HG03342 (cell line): ENCODE data around the gene GABPA.
"Not testable (repeated sequence)": the region's sequence is repeated elsewhere in the genome, so short reads cannot be mapped to it uniquely, and the experiment has no call there.

ENCODE experiments used
- ATAC-seq: cut with Tn5 transposase; IDR thresholded peaks from one replicate; pipeline ENCODE4 v1.9.1; 2021; ENCODE audit warnings: mild to moderate bottlenecking, moderate library complexity; ENCODE audit not compliant: unreplicated experiment

The GABPA gene

DNA sequence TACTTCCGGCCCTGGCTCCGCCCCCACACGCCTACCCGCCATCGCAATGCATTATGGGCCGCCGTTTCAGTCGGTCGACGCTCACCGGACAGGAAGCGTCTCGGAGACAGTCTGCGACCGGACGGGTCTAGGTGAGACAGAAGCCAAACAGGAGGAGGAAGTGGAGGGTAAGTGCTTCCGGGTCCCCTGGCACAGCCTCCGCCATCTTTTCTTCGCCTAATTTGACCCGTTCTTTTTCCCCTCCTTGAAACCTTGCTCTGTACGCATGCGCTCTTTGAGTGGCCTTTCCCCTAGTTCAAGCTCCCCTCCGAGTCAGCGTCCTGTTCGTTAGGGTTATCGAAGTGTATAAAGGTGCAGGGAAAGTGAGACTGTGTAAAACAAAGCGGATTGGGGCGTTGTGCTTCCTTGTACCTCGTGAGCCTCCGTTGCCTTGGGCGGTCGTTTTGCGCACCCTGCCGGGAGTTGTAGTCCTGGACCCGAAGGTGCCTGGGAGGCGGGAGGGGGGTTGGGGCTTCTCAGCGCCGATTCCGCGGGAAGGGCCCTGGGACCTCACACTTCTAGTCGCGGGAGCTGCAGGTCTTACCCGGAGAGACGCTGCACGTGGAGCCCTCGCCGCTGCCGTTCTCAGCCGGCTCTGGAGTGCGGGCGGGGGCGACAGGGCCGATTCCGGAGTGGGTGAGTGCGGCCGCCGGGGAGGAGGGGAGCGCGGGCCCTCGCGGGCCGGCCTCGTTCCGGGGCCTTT is at the start of gene GABPA, which contains the start of gene ATP5PF:
Gene GABPA, plus strand, starts transcription at position 69 of the 742 bp plus-strand sequence. CDS start 6,627 bp downstream, outside the sequence.
Gene ATP5PF, minus strand, starts transcription at position 1 of the 742 bp plus-strand sequence. CDS start 5,110 bp downstream, outside the sequence.
- peak; percentile 90 for ATAC-seq

DNA sequence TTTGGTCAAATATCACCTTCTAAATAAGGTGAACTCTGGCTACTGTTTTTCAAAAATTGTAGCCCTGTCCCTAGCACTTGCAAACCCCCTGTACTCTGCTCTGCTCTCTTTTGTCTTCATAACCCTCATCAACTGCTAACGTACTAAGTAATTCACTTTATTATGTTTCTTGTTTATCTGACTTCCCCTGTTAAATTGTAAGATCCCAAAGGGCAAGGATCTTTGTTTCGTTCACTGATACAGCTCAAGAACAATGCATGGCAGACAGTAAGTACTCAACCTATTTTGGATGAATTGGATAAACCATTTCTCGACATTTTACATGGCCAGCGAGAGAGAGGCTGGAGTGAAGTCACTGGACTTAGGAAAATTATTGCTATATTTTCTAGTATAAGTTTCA is 47.0 kb upstream of the GABPA start:
- ATAC-seq = no peak

DNA sequence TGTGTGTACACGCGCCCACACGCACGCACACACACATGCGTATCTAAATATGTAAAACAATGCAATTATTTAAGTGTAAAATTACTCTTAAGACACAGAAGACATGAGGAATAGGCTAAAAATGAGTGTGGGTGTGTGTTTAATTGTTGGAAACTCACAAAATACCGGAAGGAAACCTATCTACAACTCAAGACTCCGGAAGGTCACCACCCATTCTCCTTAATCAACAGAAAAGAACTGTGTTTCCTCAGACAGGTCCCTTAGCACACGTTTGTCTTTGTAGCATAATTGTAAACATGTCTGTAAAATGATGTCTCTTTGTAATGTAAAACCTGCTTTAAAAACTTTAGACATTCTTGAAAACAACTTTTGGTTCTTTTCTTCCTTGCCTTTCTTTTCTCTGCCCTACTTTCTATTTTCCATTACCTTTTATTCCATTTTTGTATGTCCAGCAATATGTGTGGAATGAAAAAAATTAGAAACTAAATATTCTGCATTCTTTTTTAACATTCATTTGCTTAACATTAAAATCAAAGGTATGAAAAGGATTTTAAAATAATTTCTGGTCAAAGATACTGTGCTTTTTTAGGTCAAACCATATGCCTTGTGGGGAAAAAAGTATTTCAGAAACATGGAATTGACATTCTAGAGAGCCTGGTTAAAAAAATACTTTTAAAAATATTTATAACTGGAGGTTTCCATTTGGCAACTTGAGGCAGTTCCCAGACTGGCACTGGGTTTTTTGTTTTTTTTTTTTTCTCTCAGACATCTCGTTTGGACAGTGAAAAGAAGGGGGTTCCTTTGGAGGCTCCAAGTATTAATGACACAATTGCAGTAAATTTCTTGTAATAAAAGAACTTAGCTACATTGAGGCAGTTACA is 46.3 kb upstream of the GABPA start:
- no peak for ATAC-seq

DNA sequence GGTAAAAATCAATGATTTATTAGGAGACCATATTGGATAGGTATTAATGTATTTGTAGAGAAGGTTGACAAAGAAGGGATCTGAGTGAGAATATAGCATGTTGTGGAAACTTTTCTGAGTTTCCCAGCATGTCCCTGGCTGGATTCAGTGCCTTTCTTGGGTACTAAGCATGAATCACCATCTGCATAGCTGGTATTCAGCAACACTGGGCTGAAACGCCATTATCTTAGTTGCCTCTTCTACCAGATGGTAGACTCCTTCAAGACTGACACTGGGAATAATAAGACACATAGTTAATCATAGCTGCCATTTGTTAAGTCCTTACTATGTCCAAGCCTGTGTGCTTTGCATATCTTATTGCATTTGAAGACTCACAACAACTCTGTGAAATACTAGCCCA is 45.5 kb upstream of the GABPA start:
- no peak for ATAC-seq

DNA sequence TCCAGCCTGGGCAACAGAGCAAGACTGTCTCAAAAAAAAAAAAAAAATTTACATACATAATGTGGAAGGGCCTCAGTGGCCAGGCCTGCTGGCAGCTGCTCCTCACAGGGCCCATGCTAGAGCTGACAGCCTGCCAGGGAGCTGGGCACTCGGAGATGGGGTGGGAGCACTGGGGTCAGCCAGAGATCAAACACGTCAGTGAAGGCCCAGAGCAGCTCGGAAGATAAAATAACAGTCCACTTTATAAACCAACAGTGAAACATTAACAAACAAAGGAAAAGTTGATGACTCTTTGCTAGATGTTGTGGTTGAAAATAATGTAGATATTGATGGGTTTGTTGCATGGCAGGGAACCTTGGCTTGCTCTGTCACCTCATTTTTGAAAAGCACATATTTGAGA is 42.8 kb upstream of the GABPA start:
- no peak for ATAC-seq

DNA sequence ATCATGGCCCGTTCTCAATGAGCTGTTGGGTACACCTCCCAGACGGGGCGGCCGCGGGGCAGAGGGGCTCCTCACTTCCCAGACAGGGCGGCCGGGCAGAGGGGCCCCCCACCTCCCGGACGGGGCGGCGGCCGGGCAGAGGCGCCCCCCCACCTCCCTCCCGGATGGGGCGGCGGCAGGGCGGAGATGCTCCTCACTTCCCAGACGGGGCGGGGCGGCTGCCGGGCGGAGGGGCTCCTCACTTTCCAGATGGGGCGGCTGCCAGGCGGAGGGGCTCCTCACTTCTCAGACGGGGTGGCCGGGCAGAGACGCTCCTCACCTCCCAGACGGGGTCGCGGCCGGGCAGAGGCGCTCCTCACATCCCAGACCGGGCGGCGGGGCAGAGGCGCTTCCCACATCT is 39.3 kb upstream of the GABPA start:
- not testable (repeated sequence) for ATAC-seq

DNA sequence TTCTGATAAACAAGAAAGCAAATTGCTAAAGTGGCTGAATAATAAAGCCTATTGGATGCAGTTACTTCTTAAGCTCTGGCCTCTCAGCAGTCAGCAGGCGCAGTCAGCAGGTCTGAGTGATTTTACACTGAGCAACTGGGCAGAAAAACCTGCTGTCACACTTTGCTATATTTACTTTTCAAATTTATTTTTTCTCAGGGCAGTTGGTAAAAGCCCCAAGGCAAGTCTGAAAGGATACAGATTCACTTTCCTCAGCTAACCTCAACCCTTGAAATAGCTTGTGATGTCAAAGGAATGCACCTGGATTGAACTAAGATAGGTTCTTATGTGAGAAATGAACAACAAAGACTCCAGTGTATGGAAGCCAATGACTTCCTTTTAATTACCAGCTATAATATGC is 34.0 kb upstream of the GABPA start:
- no peak for ATAC-seq

DNA sequence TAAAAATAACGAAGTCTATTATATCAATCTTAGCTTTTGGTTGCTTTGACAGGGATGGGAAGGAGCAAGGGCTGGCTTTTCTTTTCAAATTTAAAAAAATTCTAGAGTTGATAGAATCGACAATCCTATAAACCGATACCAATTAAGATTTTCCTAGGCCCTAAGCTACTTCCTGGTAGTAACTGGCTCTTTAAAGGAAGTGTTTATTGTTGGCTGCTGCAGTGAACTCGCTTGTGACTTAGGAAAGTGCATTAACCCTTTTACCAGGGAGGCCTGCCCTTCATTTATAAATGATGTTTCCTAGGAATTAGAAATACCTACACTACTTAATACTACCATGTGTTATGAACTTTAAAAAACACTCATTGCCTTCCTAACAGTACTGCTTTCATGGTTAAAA is 33.2 kb upstream of the GABPA start:
- ATAC-seq = no peak

DNA sequence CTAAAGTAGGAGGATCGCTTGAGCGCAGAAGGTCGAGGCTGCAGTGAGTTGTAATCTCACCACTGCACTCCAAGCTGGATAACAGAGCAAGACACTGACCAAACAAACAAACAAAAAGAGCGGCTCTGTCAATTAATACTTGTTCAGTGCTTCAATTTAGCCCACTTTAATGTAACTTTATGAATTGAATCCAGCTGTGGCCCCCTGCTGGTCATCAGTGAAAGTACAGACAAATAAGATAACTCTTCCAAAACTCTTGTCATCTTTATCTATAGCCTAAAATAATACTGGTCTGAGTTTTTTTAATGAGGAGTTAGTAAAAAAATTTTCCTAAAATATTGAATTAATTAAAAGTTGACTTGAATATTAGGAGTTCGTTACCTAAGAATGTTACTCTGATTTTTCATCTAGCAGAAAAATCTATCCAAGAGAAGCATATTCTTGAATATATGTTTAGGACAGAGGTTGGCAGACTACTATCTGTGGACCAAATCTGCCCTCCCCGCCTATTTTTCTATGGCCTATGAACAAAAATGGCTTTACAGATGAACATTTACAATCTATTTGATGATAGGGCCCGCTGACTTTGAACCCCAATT is 26.2 kb upstream of the GABPA start:
- ATAC-seq = peak; percentile 69

DNA sequence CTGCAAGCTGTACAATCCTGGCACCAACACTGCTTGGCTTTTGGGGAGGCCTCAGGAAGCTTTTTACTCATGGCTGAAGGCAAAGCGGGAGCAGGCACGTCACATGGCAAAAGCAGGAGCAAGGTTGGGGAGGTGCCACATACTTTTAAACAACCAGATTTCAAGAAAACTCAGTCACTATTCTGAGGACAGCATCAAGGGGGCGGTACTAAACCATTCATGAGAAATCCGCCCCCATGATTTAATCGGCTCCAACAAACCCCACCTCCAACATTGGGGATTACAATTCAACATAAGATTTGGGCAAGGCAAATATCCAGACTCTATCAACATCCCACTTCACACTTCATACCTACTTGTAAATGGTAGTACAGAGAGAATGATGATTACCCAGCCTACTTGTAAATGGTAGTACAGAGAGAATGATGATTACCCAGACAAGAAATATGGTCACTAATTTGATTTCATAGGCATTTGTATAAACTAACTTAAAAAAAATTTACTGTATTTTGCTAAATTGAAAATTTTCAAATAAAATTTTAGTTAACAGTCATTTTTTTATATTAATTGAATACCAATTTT is 25.0 kb upstream of the GABPA start:
- ATAC-seq = no peak

DNA sequence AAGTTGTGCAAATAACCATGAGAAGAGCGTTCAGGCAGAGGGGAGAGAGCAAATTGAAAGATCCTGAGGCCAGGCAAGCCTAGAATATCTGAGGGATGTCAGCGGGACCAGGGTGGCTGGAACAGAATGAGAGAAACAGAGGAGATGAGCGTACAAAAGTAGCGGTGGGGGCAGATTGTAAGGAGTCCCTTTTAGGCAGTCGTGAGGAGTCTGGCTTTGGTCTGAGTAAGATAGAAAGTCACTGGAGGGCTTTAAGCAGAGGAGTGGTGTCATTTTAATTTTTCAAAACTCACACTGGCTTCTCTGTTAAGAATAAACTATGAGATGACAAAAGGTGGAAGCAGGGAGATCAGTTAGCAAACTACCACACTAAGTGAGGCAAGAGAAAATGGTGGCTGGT is 24.2 kb upstream of the GABPA start:
- ATAC-seq = no peak

DNA sequence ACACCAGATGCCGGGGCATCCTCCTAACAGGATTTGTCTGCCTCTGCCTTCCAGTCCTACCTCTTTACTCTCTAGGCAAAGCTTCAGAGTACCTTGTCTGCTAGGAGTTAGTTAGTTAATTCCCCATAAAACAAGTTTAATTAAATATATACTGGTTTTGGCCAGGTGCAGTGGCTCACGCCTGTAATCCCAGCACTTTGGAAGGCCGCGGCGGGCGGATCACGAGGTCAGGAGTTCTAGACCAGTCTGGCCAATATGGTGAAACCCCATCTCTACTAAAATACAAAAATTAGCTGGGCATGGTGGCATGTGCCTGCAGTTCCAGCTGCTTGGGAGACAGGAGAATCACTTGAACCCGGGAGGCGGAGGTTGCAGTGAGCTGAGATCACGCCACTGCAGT is 20.7 kb upstream of the GABPA start:
- ATAC-seq = not testable (repeated sequence)

DNA sequence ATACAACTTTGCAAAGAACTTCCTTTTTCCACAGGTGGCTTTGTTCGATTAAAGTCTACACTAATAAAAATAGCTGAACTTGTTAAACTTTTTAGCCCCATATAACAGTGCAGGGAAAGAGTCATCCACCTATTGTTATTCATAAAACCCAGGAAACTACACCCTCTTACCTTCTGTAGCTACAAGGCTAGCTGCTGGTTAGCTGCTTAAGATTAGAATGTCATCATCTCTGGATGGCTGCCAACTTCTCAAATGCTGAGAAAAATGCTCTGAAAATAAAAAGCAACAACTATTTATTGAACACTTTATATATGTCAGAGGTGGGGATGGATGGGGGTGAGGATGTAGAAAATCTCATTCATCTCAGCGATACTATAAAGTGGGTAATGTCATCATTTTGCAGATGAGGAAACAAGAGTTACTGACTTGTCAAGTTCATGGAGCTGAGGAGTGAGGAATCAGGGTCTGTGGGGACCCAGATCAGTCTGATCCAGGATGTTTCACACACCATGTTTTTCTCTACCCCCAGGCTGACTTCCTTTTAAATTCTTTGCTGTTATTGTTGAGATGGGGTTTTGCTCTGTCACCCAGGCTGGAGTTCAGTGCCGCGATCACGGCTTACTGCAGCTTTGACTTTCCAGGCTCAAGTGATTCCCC is 17.2 kb upstream of the GABPA start:
- ATAC-seq = no peak

DNA sequence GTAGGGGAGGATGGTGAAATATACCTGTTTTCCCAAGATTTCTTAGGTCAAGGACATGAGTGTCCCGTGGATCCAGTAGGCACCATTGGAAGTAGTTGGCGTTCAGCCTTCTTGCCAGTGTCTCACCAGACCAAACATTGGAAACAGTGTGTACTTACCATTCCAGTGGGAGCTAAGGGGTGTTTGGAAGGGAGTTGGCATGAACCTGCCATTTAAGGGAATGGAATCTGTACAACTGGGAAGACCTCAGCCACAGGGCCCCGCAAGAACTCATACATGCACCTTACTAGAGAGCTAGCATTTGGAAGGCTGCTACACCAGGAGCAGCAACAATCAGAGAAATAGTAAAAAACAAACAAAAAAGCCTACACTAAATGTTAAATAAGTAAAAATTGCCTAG is 12.8 kb upstream of the GABPA start:
- ATAC-seq = no peak

DNA sequence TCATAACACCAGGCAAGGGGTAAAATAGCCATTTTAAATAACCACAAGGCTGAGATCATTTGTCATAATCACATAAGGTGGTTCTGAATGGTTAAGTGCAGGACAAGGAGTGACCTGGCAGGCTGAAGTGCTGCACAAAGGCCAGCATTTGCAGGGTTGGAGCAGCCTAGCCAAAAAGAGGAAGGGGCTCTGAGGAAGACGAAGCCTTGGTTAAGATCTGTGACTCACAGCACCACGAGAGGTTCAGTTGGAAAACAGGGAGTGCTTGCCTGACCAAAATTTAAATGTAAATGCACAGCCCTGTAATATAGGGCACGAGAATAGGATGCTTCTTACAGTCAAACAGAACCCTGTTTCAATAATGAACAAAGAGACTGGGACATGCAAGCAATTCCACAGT is 12.1 kb upstream of the GABPA start:
- no peak for ATAC-seq

DNA sequence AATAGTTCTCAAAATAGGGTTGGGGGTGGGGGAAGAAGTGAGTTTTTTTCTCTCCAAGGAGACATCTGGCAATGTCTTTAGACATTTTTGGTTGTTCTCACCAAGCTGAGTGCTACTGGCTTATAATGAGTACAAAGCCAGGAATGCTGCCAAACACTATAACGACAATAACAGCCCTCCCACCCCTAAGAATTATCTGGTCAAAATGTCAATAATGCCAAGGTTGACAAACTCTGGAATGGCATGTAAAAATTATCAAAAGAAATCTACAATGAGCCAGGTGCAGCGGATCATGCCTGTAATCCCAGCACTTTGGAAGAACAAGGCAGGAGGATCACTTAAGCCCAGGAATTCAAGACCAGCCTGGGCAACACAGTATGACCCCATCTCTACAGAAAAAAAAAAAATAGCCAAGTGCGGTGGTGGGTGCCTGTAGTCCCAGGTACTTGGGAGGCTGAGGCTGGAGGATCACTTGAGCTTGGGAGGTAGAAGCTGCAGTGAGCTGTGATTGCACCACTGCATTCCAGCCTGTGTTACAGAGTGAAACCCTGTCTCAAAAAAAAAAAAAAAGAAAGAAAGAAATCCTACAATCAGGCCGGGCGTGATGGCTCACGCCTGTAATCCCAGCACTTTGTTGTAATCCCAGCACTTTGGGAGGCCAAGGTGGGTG is 2.5 kb upstream of the GABPA start:
- no peak for ATAC-seq

DNA sequence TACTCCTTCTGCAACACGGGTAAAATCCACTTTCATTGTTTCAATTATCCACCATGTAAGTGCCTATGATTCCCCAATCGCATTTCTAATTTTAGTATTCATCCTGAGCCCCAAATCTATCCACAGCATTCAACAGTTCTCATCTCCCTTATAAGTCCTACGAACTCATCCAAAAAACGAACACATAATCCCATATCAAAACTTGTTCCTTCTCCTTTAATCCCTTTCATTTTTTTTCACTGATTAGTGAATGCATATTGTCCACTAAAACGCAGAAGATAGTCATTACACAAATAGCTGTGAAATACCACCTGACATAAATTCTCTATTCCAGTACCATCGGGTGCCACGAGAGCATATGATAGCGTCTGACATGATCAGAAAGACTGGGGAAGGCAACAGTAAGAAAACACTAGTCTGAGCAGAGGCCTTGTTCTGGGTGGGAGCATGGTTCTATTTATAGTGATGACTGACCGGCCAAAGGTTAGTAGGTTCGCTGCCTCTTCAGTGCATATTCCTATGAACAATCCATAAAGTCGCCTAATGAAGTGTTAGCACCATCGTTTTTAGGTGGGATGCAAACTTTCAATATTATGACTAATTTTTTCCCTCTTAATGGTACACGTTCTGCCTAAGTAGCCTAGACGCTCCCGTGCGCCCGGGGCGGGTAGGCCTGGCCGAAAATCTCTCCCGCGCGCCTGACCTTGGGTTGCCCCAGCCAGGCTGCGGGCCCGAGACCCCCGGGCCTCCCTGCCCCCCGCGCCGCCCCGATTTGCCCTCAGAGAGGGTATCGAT is 716 bp upstream of the GABPA start:
- peak; percentile 6 for ATAC-seq

DNA sequence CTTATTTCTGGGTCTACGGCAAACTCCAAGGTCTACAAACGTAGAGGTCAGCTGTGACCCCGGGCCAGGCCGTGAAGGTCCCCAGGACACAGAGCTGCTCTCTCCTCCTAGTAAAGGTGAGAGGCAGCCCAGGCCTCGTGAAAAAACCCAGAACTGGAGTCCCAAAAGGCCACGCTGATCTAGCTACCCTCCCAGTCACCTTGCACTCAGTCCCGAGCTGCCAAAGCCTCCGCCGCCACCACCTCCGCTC is 193 bp upstream of the GABPA start:
- peak; percentile 0 for ATAC-seq
